Measurements from ENCODE around the gene CHMP2A. TPM values are rescaled to one million over a fixed set of nuclear protein-coding genes. Genes with fewer than 3 reads are reported as not detected.

CHMP2A gene
- total RNA-seq, 1 donor: 111 TPM

DNA sequence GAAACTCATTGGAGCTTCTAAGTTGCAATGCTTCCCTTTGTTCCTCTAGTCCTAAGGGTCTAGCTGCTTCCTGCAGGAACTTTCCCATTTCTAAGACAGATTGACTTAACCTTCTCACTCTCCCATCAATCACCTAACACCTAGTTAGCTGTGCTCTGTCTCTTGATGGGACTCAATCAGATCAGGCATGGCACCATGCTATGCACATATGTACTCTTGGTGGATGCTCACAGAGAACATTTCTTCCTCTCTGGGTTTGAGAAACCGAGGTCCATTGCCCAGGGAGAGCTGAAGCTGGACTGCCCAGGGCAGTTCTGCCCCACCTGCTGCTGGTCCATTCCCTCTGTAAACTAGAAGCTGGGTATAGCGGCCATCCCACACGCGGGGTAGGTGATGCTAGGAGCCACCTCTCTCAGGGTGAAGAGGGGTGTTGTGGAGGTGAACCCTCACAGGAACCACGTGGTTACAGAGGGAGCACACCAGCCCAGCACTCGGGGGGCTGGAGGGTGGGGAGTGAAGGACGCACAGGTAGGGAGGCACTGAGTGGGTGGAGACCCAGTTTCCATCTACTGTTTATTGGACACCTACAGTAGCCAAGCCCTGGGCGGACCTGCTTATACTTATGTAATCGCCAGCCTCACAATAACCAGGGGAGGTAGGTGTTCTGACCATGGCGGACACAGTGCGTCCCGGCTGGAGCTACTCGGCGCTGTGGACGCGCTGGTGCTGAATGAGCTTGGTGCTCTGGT is 6.6 kb upstream of the CHMP2A start:
- TF ChIP-seq, protein P1, sequence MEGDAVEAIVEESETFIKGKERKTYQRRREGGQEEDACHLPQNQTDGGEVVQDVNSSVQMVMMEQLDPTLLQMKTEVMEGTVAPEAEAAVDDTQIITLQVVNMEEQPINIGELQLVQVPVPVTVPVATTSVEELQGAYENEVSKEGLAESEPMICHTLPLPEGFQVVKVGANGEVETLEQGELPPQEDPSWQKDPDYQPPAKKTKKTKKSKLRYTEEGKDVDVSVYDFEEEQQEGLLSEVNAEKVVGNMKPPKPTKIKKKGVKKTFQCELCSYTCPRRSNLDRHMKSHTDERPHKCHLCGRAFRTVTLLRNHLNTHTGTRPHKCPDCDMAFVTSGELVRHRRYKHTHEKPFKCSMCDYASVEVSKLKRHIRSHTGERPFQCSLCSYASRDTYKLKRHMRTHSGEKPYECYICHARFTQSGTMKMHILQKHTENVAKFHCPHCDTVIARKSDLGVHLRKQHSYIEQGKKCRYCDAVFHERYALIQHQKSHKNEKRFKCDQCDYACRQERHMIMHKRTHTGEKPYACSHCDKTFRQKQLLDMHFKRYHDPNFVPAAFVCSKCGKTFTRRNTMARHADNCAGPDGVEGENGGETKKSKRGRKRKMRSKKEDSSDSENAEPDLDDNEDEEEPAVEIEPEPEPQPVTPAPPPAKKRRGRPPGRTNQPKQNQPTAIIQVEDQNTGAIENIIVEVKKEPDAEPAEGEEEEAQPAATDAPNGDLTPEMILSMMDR (IDR thresholded peaks at IDR 0.05; ENCODE audit: insufficient read depth, low read depth, low read length): no peak
- no peak for DNase-seq (ENCODE audit: low read depth)
- peak overlapping the region; percentile 50 for H3K4me3 ChIP-seq (ENCODE audit: low read depth, low read length)

DNA sequence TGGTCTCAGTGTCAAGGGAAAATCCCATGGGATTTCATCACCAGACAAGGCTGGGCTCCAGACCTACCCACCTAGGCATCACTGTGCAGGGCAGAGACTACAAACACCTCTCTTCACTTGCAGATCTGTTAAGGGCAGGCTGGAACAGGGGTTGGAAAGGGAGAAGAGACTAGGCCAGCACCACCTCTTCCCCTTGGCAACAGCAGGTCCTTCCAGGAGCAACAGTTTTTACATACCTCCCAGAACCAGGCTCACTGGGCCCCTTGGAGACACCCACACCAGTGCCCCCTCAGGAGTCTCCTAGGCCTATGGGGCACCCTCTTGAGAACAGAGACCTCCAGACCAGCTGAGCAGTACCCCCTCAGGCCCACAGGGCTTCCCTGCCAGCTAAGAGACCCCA is 6.0 kb upstream of the CHMP2A start:
- H3K4me3 ChIP-seq (ENCODE audit: low read depth, low read length): no peak overlapping the region
- TF ChIP-seq, protein P1 (IDR thresholded peaks at IDR 0.05; ENCODE audit: insufficient read depth, low read depth, low read length): no peak
- no peak for DNase-seq (ENCODE audit: low read depth)

DNA sequence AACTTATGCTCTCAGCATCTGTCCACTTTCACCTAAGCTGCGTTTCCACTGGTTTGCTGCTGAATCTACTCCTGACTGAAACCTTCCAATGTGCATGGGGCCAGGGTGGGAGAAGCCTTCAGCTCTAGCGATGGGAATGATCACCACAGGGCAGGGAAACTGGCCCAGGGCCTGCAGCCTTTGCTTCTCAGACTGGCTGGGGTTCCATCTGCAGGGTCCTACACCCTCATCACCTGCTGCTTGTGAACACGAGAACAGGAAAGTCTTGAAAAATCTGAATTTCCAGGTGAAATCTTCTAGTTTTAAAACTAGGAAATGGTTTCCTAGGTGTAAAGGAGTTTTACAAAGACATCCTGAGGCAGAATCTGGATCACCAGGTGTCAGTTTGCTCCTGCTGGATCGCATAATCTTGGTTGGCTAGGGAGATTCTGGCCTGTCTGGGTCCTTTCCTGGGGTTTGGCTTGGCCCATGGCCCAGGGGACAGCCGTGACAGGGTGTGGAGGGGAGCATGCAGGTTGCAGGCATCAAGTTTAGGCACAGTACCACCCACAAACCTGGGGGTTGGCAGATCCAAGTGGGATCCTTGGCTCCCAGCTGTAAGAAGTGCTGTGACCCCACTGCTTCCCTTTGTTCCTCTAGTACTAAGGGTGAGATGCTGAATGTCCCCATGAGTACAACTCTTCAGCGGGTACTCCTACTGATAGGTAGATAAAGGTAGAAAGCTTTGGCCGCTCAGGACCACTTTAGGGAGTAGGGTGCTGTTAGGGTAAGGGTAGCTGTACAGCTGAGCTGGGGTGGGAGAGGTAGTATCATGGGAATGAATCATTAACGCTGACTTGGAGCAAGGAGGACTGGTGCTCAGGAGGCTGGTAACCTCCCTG is 5.3 kb upstream of the CHMP2A start:
- TF ChIP-seq, protein P1 (IDR thresholded peaks at IDR 0.05; ENCODE audit: insufficient read depth, low read depth, low read length): no peak
- no peak for DNase-seq (ENCODE audit: low read depth)
- peak overlapping the region; percentile 98 for H3K4me3 ChIP-seq (ENCODE audit: low read depth, low read length)

DNA sequence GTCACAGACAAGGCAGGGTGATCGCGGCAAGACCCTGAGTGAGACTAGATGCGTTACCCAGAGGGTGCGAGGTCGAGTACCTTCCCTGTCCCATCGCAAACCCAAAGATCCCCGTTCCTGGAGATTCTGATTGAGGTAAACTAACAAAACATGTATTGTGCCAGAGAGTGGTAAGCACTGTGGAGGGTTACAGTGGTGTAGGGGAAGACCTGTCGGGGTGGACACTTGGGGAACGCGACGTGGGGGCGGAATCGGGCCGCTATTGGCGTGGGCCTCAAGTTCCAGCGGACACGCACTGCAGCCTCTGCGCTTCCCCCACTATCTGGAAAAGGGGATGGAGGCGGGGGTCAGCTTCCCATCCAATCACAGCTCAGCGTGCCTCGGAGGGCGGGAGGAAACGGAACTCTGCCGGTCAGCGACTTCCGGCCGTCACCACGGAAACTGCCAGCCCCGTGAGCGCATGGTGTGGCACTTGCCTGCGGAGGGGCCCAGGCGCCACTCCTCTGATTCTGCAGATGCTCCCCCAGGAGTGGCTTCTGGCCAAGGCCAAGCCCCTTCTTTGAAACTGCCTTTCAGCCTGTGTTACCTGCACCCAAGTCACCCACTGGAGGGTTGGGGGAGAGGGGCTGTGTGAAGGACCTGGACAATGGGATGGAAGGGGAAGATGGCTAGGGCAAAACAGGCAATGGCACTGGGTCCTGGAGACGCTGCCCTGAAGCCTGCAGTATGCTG is 4.5 kb upstream of the CHMP2A start:
- TF ChIP-seq, protein P1 (IDR thresholded peaks at IDR 0.05; ENCODE audit: insufficient read depth, low read depth, low read length): no peak
- peak; percentile 94 for DNase-seq (ENCODE audit: low read depth)
- H3K4me3 ChIP-seq (ENCODE audit: low read depth, low read length): peak overlapping the region; percentile 98

DNA sequence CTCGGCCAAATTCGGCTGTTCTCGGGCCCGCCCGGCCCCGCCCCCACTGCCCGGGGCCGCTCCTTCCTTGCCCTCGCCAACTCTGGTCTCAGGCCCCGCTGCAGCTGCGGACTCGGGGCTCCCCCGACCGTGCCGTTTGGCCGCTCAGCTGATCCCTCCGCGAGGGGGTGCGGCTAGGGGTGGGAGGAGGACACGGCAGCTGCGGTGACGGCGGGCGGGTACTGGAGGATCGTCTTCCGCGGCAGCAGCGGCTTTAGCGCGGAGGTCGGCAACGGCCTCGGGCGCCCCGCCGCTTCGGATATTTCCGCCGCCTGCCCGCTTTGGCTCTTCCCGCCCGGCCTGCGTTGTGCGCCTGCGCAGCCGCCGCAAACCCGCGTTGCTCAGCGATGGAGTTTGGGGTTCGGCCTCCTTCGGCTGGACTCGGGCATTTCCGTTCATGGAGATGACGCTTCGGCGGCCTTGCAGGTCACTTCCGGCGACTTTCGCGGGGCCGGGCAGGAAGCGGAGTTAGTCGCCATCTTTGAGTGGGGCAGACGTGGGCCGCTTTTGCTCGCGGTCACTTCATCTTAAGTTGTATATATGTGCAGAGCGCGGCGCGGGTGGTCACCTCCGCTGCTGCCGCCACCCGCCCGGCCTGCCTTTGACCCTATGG is 3.8 kb upstream of the CHMP2A start:
- peak; percentile 99 for DNase-seq (ENCODE audit: low read depth)
- TF ChIP-seq, protein P1 (IDR thresholded peaks at IDR 0.05; ENCODE audit: insufficient read depth, low read depth, low read length): no peak
- H3K4me3 ChIP-seq (ENCODE audit: low read depth, low read length): peak overlapping the region; percentile 98

- DNase-seq (ENCODE audit: low read depth): peak; percentile 62
- H3K4me3 ChIP-seq (ENCODE audit: low read depth, low read length): peak within 1 kb of the TSS; percentile 98
Measured at GRCh38 chr19:58558066-58558622, 3.2 kb upstream of the CHMP2A start, which contains the start of gene UBE2M. Gene UBE2M, minus strand, starts transcription at chr19:58558611. Its CDS starts 230 bp downstream, at chr19:58558381.

More at GRCh38 chr19:58558066-58558622, 3.2 kb upstream of the CHMP2A start, which contains the start of gene UBE2M:
- TF ChIP-seq, protein P1 (IDR thresholded peaks at IDR 0.05; ENCODE audit: insufficient read depth, low read depth, low read length): no peak

Data from fibroblast of villous mesenchyme (primary cell).